GM23338 (cell line): Measurements from ENCODE around the gene GIGYF1. TPM values are rescaled to one million over a fixed set of nuclear protein-coding genes. Genes with fewer than 3 reads are reported as not detected.

ENCODE experiments used
- ATAC-seq: fragments of 200-7000 bp; cut with Tn5 transposase; 3 replicates; pipeline ENCODE4 v1.9.1; 2020
- DNase-seq: peaks from one replicate; pipeline ENCODE4 v3.0.0-alpha.2; 2015; ENCODE audit warnings: low spot score
- H2AFZ ChIP-seq: fragments of 200-600 bp; sonication (generic); 2 replicates; pipeline ENCODE4 v1.8.0; 2016; ENCODE audit warnings: antibody characterized with exemption, mild to moderate bottlenecking, moderate library complexity
- H3F3A ChIP-seq: fragments of 200-600 bp; sonication (generic); replicated peaks from 2 replicates; pipeline ENCODE4 v1.8.0; 2017; ENCODE audit warnings: antibody characterized with exemption, mixed run types, low read depth
- H3K27ac ChIP-seq: fragments of 200-600 bp; sonication (generic); 2 replicates; pipeline ENCODE4 v1.6.1; 2016; ENCODE audit warnings: low read depth
- H3K27me3 ChIP-seq: fragments of 200-600 bp; sonication (generic); 2 replicates; pipeline ENCODE4 v1.8.0; 2016; ENCODE audit warnings: mild to moderate bottlenecking, mixed run types, moderate library complexity; ENCODE audit not compliant: insufficient read depth
- H3K36me3 ChIP-seq: fragments of 200-600 bp; sonication (generic); 2 replicates; pipeline ENCODE4 v1.8.0; 2016; ENCODE audit warnings: mild to moderate bottlenecking; ENCODE audit not compliant: insufficient read depth
- H3K4me1 ChIP-seq: fragments of 200-600 bp; sonication (generic); 2 replicates; pipeline ENCODE4 v1.8.0; 2016; ENCODE audit warnings: mild to moderate bottlenecking, moderate library complexity; ENCODE audit not compliant: insufficient read depth
- H3K4me2 ChIP-seq: fragments of 200-600 bp; sonication (generic); 2 replicates; pipeline ENCODE4 v1.7.1; 2017; ENCODE audit warnings: mixed run types
- H3K4me3 ChIP-seq: fragments of 200-600 bp; sonication (generic); 2 replicates; pipeline ENCODE4 v1.6.1; 2016; ENCODE audit warnings: mixed run types
- H3K79me2 ChIP-seq: fragments of 200-600 bp; sonication (generic); replicated peaks from 2 replicates; pipeline ENCODE4 v1.8.0; 2017; ENCODE audit warnings: mild to moderate bottlenecking; ENCODE audit not compliant: insufficient read depth
- H3K9me2 ChIP-seq: fragments of 200-600 bp; sonication (generic); 2 replicates; pipeline ENCODE4 v1.8.0; 2017; ENCODE audit not compliant: insufficient read depth
- H4K20me1 ChIP-seq: fragments of 200-600 bp; sonication (generic); replicated peaks from 2 replicates; pipeline ENCODE4 v1.8.0; 2017; ENCODE audit warnings: mild to moderate bottlenecking; ENCODE audit not compliant: insufficient read depth
- H3K27ac Mint-ChIP-seq: 2 replicates; pipeline ENCODE4 v1.8.0; 2020; ENCODE audit warnings: inconsistent platforms, mild to moderate bottlenecking, moderate library complexity, mixed read lengths
- H3K27me3 Mint-ChIP-seq: 3 replicates; pipeline ENCODE4 v1.8.0; 2022; ENCODE audit warnings: low read depth, mild to moderate bottlenecking, moderate library complexity, mixed read lengths, inconsistent platforms; ENCODE audit not compliant: insufficient read depth, poor library complexity
- H3K36me3 Mint-ChIP-seq: 3 replicates; pipeline ENCODE4 v1.8.0; 2021; ENCODE audit warnings: low read depth, mild to moderate bottlenecking, inconsistent platforms, moderate library complexity, mixed read lengths
- H3K4me1 Mint-ChIP-seq: 3 replicates; pipeline ENCODE4 v1.8.0; 2020; ENCODE audit warnings: mild to moderate bottlenecking, inconsistent platforms, mixed read lengths
- H3K4me3 Mint-ChIP-seq: 3 replicates; pipeline ENCODE4 v1.8.0; 2021; ENCODE audit warnings: moderate library complexity, mild to moderate bottlenecking, inconsistent platforms, mixed read lengths
- H3K9me3 Mint-ChIP-seq: 3 replicates; pipeline ENCODE4 v1.8.0; 2020; ENCODE audit warnings: moderate library complexity, mild to moderate bottlenecking, inconsistent platforms, mixed read lengths
- CREB1 ChIP-seq: fragments of 250-450 bp; sonication (Bioruptor Pico); IDR thresholded peaks from 2 replicates; pipeline ENCODE4 v1.5.0; 2020; ENCODE audit warnings: low read depth, mild to moderate bottlenecking, moderate library complexity
- EZH2 ChIP-seq: fragments of 200-600 bp; sonication (generic); IDR thresholded peaks from one replicate; pipeline ENCODE4 v1.8.0; 2017; ENCODE audit warnings: antibody characterized with exemption, mild to moderate bottlenecking, low read depth; ENCODE audit not compliant: unreplicated experiment
- EZH2phosphoT487 ChIP-seq: fragments of 200-600 bp; sonication (generic); IDR thresholded peaks from one replicate; pipeline ENCODE4 v1.8.1; 2018; ENCODE audit warnings: antibody characterized with exemption; ENCODE audit not compliant: unreplicated experiment
- JUNB ChIP-seq: IDR thresholded peaks from one replicate; pipeline ENCODE4 v1.6.1; 2016; ENCODE audit warnings: antibody characterized with exemption; ENCODE audit not compliant: unreplicated experiment
- NANOG ChIP-seq: IDR thresholded peaks from 2 replicates; pipeline ENCODE4 v1.6.1; 2016; ENCODE audit warnings: antibody characterized with exemption, borderline replicate concordance
- POLR2AphosphoS5 ChIP-seq: IDR thresholded peaks from 2 replicates; pipeline ENCODE4 v1.6.1; 2016; ENCODE audit warnings: antibody characterized with exemption, low read depth
- STAT1 ChIP-seq: IDR thresholded peaks from one replicate; pipeline ENCODE4 v1.6.1; 2016; ENCODE audit warnings: antibody characterized with exemption; ENCODE audit not compliant: unreplicated experiment
- ZNF114 ChIP-seq: fragments of 250-450 bp; sonication (Bioruptor Pico); IDR thresholded peaks from 2 replicates; pipeline ENCODE4 v1.5.0; 2020; ENCODE audit warnings: mild to moderate bottlenecking, moderate library complexity
- ZNF331 ChIP-seq: fragments of 250-450 bp; sonication (Bioruptor Pico); IDR thresholded peaks from 2 replicates; pipeline ENCODE4 v1.5.0; 2020; ENCODE audit warnings: low read depth, mild to moderate bottlenecking, moderate library complexity
- polyA plus RNA-seq: library from polyadenylated mRNA; unstranded; fragments of >200 nt; fragmentation: Nextera tagmentation; extraction: Ambion mirVana; gene quantifications from 2 replicates; pipeline ENCODE4 v1.2.1, GENCODE V29; 2016
- total RNA-seq: library from RNA; depleted of rRNA; stranded (reverse); fragments of >200 nt; shearing (Covaris generic); gene quantifications from 2 replicates; pipeline ENCODE4 v1.2.3, GENCODE V29; 2014
- TF ChIP-seq, protein P1 (sequence below): fragments of 250-450 bp; sonication (Bioruptor Pico); IDR thresholded peaks from 2 replicates; pipeline ENCODE4 v1.5.0; 2020; ENCODE audit warnings: mild to moderate bottlenecking, moderate library complexity
- TF ChIP-seq, protein P2 (sequence below): IDR thresholded peaks from 2 replicates; pipeline ENCODE4 v1.6.1; 2016; ENCODE audit warnings: antibody characterized with exemption
- TF ChIP-seq, protein P3 (sequence below): IDR thresholded peaks from one replicate; pipeline ENCODE4 v1.6.1; 2018; ENCODE audit warnings: antibody characterized with exemption; ENCODE audit not compliant: unreplicated experiment
- TF ChIP-seq, protein P4 (sequence below), 2 experiments: fragments of 200-600 bp in 1 of 2; sonication (generic) in 1 of 2; conservative IDR thresholded peaks; 2 replicates each; pipeline versions ENCODE4 v1.5.1 to v1.6.1; 2016 to 2017; ENCODE audit warnings: antibody characterized with exemption in 2 of 2, low read depth in 2 of 2, mild to moderate bottlenecking in 2 of 2, moderate library complexity in 1 of 2

GIGYF1 gene
- total and polyA plus RNA-seq, 2 experiments from 2014 or later: 40.4 to 69.8 TPM

DNA sequence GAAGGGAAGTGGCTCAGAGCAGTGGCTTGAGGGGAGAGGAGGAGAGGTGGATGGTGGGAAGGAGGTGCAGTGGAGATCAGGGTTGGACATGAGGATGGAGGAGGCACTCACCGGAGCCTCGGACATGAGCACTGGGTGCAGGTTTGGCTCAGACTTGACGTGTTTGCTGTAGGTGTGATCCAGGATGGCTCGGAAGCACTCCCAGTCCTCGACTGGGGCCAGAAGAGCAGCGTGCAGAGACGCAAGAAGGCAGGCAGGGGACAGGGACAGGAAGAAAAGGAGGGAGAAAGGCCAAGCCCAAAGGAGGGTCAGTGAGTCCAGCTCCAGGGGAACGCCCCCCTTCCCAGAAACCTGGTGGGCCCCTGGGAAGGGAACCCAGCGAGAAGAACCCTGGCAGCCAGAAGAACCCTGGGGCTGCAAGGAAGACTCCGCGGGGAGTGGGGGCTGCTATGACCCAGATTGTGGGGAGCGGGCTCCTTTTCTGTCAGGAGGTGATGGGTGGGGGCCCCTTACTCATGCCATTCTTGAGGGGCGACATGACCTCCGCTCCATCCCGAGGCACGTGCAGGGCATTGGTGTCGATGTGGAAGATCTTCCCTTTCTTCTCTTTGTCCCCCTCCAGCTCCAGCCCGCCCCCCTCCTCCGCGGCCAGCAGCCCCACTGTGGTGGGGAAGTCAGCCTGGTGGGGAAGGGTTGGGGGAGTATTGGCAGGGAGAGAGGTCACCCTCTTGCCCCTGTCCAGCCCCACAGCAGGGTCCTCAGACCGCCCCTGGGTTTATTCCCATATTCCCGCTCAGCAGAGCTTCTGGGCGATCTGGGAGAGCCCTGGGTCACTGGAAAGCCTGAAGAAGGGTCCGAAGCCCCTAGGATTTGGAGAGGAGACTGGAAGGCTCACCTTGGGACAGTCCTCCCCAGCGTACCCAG, 38.9 kb downstream of the GIGYF1 start:
- H3F3A ChIP-seq: no peaks in the 10 kb centered on the region
- H3K4me1 ChIP-seq: no peaks in the 10 kb centered on the region; the same call in 1 of the 2 replicates
- H3K4me3 ChIP-seq: peak overlapping the region; percentile 59; the same call in 1 of the 2 replicates
- H3K4me2 ChIP-seq: peak overlapping the region; percentile 78
- H2AFZ ChIP-seq: peak overlapping the region; percentile 81; the same call in 1 of the 2 replicates
- H3K36me3 Mint-ChIP-seq: no peaks in the 10 kb centered on the region; the same call in 2 of the 3 replicates
- no peaks in the 10 kb centered on the region for H3K79me2 ChIP-seq
- no peaks in the 10 kb centered on the region; the same call in 2 of the 3 replicates for H3K9me3 Mint-ChIP-seq
- DNase-seq (no peak), ATAC-seq (no peak; the same call in 2 of the 3 replicates)
- H3K27me3 ChIP-seq: peaks cover 41% of the 10 kb centered on the region
- H3K4me3 Mint-ChIP-seq: peak overlapping the region; percentile 35; the same call in 2 of the 3 replicates
- no peaks in the 10 kb centered on the region for H4K20me1 ChIP-seq
- no peaks in the 10 kb centered on the region for H3K36me3 ChIP-seq
- H3K27me3 Mint-ChIP-seq: peaks cover 21% of the 10 kb centered on the region
- no peak overlapping the region for H3K27ac ChIP-seq
- H3K4me1 Mint-ChIP-seq: peaks cover 5% of the 10 kb centered on the region; the same call in 2 of the 3 replicates
- no peaks in the 10 kb centered on the region for H3K9me2 ChIP-seq
- no peak for TF ChIP-seq ZNF114
- TF ChIP-seq STAT1: no peak
- no peak for TF ChIP-seq JUNB
- TF ChIP-seq, protein P1, sequence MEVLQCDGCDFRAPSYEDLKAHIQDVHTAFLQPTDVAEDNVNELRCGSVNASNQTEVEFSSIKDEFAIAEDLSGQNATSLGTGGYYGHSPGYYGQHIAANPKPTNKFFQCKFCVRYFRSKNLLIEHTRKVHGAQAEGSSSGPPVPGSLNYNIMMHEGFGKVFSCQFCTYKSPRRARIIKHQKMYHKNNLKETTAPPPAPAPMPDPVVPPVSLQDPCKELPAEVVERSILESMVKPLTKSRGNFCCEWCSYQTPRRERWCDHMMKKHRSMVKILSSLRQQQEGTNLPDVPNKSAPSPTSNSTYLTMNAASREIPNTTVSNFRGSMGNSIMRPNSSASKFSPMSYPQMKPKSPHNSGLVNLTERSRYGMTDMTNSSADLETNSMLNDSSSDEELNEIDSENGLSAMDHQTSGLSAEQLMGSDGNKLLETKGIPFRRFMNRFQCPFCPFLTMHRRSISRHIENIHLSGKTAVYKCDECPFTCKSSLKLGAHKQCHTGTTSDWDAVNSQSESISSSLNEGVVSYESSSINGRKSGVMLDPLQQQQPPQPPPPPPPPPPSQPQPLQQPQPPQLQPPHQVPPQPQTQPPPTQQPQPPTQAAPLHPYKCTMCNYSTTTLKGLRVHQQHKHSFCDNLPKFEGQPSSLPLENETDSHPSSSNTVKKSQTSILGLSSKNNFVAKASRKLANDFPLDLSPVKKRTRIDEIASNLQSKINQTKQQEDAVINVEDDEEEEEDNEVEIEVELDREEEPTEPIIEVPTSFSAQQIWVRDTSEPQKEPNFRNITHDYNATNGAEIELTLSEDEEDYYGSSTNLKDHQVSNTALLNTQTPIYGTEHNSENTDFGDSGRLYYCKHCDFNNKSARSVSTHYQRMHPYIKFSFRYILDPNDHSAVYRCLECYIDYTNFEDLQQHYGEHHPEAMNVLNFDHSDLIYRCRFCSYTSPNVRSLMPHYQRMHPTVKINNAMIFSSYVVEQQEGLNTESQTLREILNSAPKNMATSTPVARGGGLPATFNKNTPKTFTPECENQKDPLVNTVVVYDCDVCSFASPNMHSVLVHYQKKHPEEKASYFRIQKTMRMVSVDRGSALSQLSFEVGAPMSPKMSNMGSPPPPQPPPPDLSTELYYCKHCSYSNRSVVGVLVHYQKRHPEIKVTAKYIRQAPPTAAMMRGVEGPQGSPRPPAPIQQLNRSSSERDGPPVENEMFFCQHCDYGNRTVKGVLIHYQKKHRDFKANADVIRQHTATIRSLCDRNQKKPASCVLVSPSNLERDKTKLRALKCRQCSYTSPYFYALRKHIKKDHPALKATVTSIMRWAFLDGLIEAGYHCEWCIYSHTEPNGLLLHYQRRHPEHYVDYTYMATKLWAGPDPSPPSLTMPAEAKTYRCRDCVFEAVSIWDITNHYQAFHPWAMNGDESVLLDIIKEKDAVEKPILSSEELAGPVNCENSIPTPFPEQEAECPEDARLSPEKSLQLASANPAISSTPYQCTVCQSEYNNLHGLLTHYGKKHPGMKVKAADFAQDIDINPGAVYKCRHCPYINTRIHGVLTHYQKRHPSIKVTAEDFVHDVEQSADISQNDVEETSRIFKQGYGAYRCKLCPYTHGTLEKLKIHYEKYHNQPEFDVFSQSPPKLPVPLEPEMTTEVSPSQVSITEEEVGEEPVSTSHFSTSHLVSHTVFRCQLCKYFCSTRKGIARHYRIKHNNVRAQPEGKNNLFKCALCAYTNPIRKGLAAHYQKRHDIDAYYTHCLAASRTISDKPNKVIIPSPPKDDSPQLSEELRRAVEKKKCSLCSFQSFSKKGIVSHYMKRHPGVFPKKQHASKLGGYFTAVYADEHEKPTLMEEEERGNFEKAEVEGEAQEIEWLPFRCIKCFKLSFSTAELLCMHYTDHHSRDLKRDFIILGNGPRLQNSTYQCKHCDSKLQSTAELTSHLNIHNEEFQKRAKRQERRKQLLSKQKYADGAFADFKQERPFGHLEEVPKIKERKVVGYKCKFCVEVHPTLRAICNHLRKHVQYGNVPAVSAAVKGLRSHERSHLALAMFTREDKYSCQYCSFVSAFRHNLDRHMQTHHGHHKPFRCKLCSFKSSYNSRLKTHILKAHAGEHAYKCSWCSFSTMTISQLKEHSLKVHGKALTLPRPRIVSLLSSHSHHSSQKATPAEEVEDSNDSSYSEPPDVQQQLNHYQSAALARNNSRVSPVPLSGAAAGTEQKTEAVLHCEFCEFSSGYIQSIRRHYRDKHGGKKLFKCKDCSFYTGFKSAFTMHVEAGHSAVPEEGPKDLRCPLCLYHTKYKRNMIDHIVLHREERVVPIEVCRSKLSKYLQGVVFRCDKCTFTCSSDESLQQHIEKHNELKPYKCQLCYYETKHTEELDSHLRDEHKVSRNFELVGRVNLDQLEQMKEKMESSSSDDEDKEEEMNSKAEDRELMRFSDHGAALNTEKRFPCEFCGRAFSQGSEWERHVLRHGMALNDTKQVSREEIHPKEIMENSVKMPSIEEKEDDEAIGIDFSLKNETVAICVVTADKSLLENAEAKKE (CRISPR knock-in tag): no peak
- no peak for TF ChIP-seq EZH2phosphoT487
- TF ChIP-seq, protein P2, sequence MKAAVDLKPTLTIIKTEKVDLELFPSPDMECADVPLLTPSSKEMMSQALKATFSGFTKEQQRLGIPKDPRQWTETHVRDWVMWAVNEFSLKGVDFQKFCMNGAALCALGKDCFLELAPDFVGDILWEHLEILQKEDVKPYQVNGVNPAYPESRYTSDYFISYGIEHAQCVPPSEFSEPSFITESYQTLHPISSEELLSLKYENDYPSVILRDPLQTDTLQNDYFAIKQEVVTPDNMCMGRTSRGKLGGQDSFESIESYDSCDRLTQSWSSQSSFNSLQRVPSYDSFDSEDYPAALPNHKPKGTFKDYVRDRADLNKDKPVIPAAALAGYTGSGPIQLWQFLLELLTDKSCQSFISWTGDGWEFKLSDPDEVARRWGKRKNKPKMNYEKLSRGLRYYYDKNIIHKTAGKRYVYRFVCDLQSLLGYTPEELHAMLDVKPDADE: no peak
- TF ChIP-seq, protein P3, sequence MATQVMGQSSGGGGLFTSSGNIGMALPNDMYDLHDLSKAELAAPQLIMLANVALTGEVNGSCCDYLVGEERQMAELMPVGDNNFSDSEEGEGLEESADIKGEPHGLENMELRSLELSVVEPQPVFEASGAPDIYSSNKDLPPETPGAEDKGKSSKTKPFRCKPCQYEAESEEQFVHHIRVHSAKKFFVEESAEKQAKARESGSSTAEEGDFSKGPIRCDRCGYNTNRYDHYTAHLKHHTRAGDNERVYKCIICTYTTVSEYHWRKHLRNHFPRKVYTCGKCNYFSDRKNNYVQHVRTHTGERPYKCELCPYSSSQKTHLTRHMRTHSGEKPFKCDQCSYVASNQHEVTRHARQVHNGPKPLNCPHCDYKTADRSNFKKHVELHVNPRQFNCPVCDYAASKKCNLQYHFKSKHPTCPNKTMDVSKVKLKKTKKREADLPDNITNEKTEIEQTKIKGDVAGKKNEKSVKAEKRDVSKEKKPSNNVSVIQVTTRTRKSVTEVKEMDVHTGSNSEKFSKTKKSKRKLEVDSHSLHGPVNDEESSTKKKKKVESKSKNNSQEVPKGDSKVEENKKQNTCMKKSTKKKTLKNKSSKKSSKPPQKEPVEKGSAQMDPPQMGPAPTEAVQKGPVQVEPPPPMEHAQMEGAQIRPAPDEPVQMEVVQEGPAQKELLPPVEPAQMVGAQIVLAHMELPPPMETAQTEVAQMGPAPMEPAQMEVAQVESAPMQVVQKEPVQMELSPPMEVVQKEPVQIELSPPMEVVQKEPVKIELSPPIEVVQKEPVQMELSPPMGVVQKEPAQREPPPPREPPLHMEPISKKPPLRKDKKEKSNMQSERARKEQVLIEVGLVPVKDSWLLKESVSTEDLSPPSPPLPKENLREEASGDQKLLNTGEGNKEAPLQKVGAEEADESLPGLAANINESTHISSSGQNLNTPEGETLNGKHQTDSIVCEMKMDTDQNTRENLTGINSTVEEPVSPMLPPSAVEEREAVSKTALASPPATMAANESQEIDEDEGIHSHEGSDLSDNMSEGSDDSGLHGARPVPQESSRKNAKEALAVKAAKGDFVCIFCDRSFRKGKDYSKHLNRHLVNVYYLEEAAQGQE: no peak
- no peak for TF ChIP-seq EZH2
- no peak for TF ChIP-seq NANOG
- TF ChIP-seq ZNF331 (CRISPR knock-in tag): no peak
- no peak for TF ChIP-seq CREB1 (CRISPR knock-in tag)
- no peak for TF ChIP-seq POLR2AphosphoS5
- TF ChIP-seq, protein P4, sequence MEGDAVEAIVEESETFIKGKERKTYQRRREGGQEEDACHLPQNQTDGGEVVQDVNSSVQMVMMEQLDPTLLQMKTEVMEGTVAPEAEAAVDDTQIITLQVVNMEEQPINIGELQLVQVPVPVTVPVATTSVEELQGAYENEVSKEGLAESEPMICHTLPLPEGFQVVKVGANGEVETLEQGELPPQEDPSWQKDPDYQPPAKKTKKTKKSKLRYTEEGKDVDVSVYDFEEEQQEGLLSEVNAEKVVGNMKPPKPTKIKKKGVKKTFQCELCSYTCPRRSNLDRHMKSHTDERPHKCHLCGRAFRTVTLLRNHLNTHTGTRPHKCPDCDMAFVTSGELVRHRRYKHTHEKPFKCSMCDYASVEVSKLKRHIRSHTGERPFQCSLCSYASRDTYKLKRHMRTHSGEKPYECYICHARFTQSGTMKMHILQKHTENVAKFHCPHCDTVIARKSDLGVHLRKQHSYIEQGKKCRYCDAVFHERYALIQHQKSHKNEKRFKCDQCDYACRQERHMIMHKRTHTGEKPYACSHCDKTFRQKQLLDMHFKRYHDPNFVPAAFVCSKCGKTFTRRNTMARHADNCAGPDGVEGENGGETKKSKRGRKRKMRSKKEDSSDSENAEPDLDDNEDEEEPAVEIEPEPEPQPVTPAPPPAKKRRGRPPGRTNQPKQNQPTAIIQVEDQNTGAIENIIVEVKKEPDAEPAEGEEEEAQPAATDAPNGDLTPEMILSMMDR (conservative IDR thresholded peaks at IDR 0.05; ENCODE audit: low read depth in 2 of 2): no peak
- H3K27ac Mint-ChIP-seq: no peak overlapping the region
